Activated CD4-positive, alpha-beta T cell treated with anti-CD3 and anti-CD28 coated beads for 36 hours (primary cell): ENCODE results near the gene NMNAT2. TPM values are rescaled to one million over a fixed set of nuclear protein-coding genes. Genes with fewer than 3 reads are reported as not detected.

Experiments used
- ATAC-seq: fragments of 200-7000 bp; cut with Tn5 transposase; one replicate; pipeline ENCODE4 v1.10.0; 2021; ENCODE audit warnings: mild to moderate bottlenecking, moderate library complexity
- CTCF ChIA-PET: fragments of 350-600 bp; sonication (Branson Sonifier 250); formaldehyde crosslinking; loops from one replicate; lab custom pipeline; 2021; ENCODE audit warnings: antibody characterized with exemption; lab: Charles Lee
- POLR2A ChIA-PET: fragments of 350-600 bp; sonication (Branson Sonifier 250); formaldehyde crosslinking; loops from one replicate; lab custom pipeline; 2021; ENCODE audit warnings: antibody characterized with exemption, inconsistent platforms; lab: Charles Lee
- DNase-seq: peaks from one replicate; pipeline ENCODE4 v3.0.0-alpha.2; 2020
- H3K27ac Mint-ChIP-seq: one replicate; pipeline ENCODE4 v1.8.0; 2021; ENCODE audit warnings: mixed read lengths
- H3K27me3 Mint-ChIP-seq: one replicate; pipeline ENCODE4 v1.8.0; 2021; ENCODE audit warnings: mixed read lengths
- H3K36me3 Mint-ChIP-seq: one replicate; pipeline ENCODE4 v1.8.0; 2021; ENCODE audit warnings: low read depth, mixed read lengths
- H3K4me1 Mint-ChIP-seq: one replicate; pipeline ENCODE4 v1.8.0; 2021; ENCODE audit warnings: mixed read lengths
- H3K4me3 Mint-ChIP-seq: one replicate; pipeline ENCODE4 v1.8.0; 2021; ENCODE audit warnings: mild to moderate bottlenecking, moderate library complexity, mixed read lengths
- H3K9me3 Mint-ChIP-seq: one replicate; pipeline ENCODE4 v1.8.0; 2021; ENCODE audit warnings: low read depth, mixed read lengths
- intact Hi-C, 2 experiments: fragments of 100-400 bp; cut with DNase I in 1 of 2; cut with micrococcal nuclease in 1 of 2; formaldehyde crosslinking; loops; one replicate each; pipeline versions ENCODE4 v1.14.2 to v1.15.1; 2022 to 2024; cut with DNase I, micrococcal nuclease
- total RNA-seq, 2 experiments: library from RNA; stranded (reverse); gene quantifications; one replicate each; pipeline ENCODE4 v1.2.3, GENCODE V29; 2021

NMNAT2 gene
- total RNA-seq, 2 experiments from 2014 or later = not detected

GRCh38 chr1:183233113-183233512 lies 185.1 kb downstream of the NMNAT2 start:
- ATAC-seq (no peak), DNase-seq (no peak)
- Mint-ChIP-seq H3K27me3 (peaks cover 3% of the 10 kb centered on the region), H3K9me3 (no peaks in the 10 kb centered on the region), H3K4me3 (no peak overlapping the region), H3K4me1 (no peaks in the 10 kb centered on the region), H3K36me3 (no peaks in the 10 kb centered on the region), H3K27ac (no peak overlapping the region)
- CTCF ChIA-PET = no interaction called here
- intact Hi-C loops = loop anchor here in 1 of 2 experiments (10.0 kb wide), 1 partner anchor 268 kb away; no protein-coding TSS in a partner anchor
- POLR2A ChIA-PET = no interaction called here

GRCh38 chr1:183231545-183231944 lies 186.6 kb downstream of the NMNAT2 start:
- H3K27me3 Mint-ChIP-seq = peaks cover 3% of the 10 kb centered on the region
- CTCF ChIA-PET = interaction anchor here (0.6 to 1.4 kb wide), 2 partner anchors 73 to 99 kb away, joined by 3 read pairs; no protein-coding TSS in a partner anchor
- intact Hi-C loops = loop anchor here in 1 of 2 experiments (10.0 kb wide), 1 partner anchor 267 kb away; no protein-coding TSS in a partner anchor
- DNase-seq (no peak), ATAC-seq (no peak)
- no peak overlapping the region for H3K27ac Mint-ChIP-seq
- H3K36me3 Mint-ChIP-seq = no peaks in the 10 kb centered on the region
- H3K9me3 Mint-ChIP-seq = no peaks in the 10 kb centered on the region
- no peak overlapping the region for H3K4me3 Mint-ChIP-seq
- POLR2A ChIA-PET = no interaction called here
- H3K4me1 Mint-ChIP-seq = peaks cover 8% of the 10 kb centered on the region

- ATAC-seq (no peak), DNase-seq (no peak)
- ChIA-PET POLR2A (no interaction called here), CTCF (interaction anchor here (0.6 to 1.4 kb wide), 3 partner anchors 98 to 1819 kb away, joined by 3 read pairs; no protein-coding TSS in a partner anchor)
- no peaks in the 10 kb centered on the region for H3K9me3 Mint-ChIP-seq
- no peak overlapping the region for H3K27ac Mint-ChIP-seq
- H3K4me3 Mint-ChIP-seq = no peak overlapping the region
- H3K36me3 Mint-ChIP-seq = no peaks in the 10 kb centered on the region
- intact Hi-C loops = loop anchor here in 1 of 2 experiments (10.0 kb wide), 1 partner anchor 266 kb away; no protein-coding TSS in a partner anchor
- H3K4me1 Mint-ChIP-seq = peaks cover 8% of the 10 kb centered on the region
- H3K27me3 Mint-ChIP-seq = peaks cover 2% of the 10 kb centered on the region
Observed at GRCh38 chr1:183230413-183230812, 187.8 kb downstream of the NMNAT2 start.

GRCh38 chr1:183228347-183229220 lies 189.6 kb downstream of the NMNAT2 start:
- ChIA-PET CTCF (interaction anchor here (0.5 to 2.1 kb wide), 10 partner anchors 18 to 948 kb away, joined by 3 to 10 read pairs (median 4); no protein-coding TSS in a partner anchor), POLR2A (no interaction called here)
- no peaks in the 10 kb centered on the region for H3K36me3 Mint-ChIP-seq
- no peaks in the 10 kb centered on the region for H3K9me3 Mint-ChIP-seq
- H3K4me3 Mint-ChIP-seq = no peak overlapping the region
- H3K4me1 Mint-ChIP-seq = peaks cover 8% of the 10 kb centered on the region
- no peak for ATAC-seq
- intact Hi-C loops = no loop called here
- H3K27ac Mint-ChIP-seq = no peak overlapping the region
- no peaks in the 10 kb centered on the region for H3K27me3 Mint-ChIP-seq
- no peak for DNase-seq

- Mint-ChIP-seq H3K36me3 (no peaks in the 10 kb centered on the region), H3K27ac (no peak overlapping the region), H3K4me3 (no peak overlapping the region), H3K27me3 (no peaks in the 10 kb centered on the region), H3K9me3 (no peaks in the 10 kb centered on the region), H3K4me1 (peaks cover 8% of the 10 kb centered on the region)
- POLR2A ChIA-PET = no interaction called here
- DNase-seq (peak; percentile 66), ATAC-seq (peak; percentile 65)
- intact Hi-C loops = loop anchor here in 1 of 2 experiments (1.0 kb wide), 1 partner anchor 265 kb away; no protein-coding TSS in a partner anchor
- CTCF ChIA-PET = interaction anchor here (0.5 to 2.1 kb wide), 10 partner anchors 17 to 947 kb away, joined by 3 to 10 read pairs (median 4); no protein-coding TSS in a partner anchor
Observed at GRCh38 chr1:183227422-183228346, 190.5 kb downstream of the NMNAT2 start.

GRCh38 chr1:183226963-183227362 lies 191.2 kb downstream of the NMNAT2 start:
- CTCF ChIA-PET = interaction anchor here (2.1 kb wide), 1 partner anchor 262 kb away, joined by 8 read pairs; no protein-coding TSS in a partner anchor
- intact Hi-C loops = loop anchor here in 1 of 2 experiments (1.0 kb wide), 1 partner anchor 265 kb away; no protein-coding TSS in a partner anchor
- H3K9me3 Mint-ChIP-seq = no peaks in the 10 kb centered on the region
- H3K4me3 Mint-ChIP-seq = no peak overlapping the region
- ATAC-seq = peak; percentile 65
- peak; percentile 11 for DNase-seq
- no peaks in the 10 kb centered on the region for H3K27me3 Mint-ChIP-seq
- POLR2A ChIA-PET = no interaction called here
- H3K27ac Mint-ChIP-seq = no peak overlapping the region
- no peaks in the 10 kb centered on the region for H3K36me3 Mint-ChIP-seq
- peaks cover 8% of the 10 kb centered on the region for H3K4me1 Mint-ChIP-seq

GRCh38 chr1:183226361-183226760 lies 191.8 kb downstream of the NMNAT2 start:
- Mint-ChIP-seq H3K9me3 (no peaks in the 10 kb centered on the region), H3K36me3 (no peaks in the 10 kb centered on the region), H3K4me1 (peaks cover 8% of the 10 kb centered on the region), H3K27ac (no peak overlapping the region), H3K27me3 (no peaks in the 10 kb centered on the region), H3K4me3 (no peak overlapping the region)
- no peak for DNase-seq
- ChIA-PET CTCF (interaction anchor here (1.1 kb wide), 1 partner anchor 23 kb away, joined by 3 read pairs; no protein-coding TSS in a partner anchor), POLR2A (no interaction called here)
- intact Hi-C loops = no loop called here
- no peak for ATAC-seq

GRCh38 chr1:183223467-183223866 lies 194.7 kb downstream of the NMNAT2 start:
- POLR2A ChIA-PET = no interaction called here
- Mint-ChIP-seq H3K36me3 (no peaks in the 10 kb centered on the region), H3K4me1 (peaks cover 22% of the 10 kb centered on the region), H3K9me3 (no peaks in the 10 kb centered on the region), H3K4me3 (no peak overlapping the region), H3K27ac (no peak overlapping the region), H3K27me3 (no peaks in the 10 kb centered on the region)
- intact Hi-C loops = no loop called here
- DNase-seq (no peak), ATAC-seq (no peak)
- CTCF ChIA-PET = interaction anchor here (1.3 to 2.3 kb wide), 2 partner anchors 11 to 14 kb away, joined by 3 to 5 read pairs; no protein-coding TSS in a partner anchor

- Mint-ChIP-seq H3K27ac (no peak overlapping the region), H3K4me3 (no peak overlapping the region), H3K4me1 (peaks cover 22% of the 10 kb centered on the region), H3K27me3 (no peaks in the 10 kb centered on the region), H3K36me3 (no peaks in the 10 kb centered on the region), H3K9me3 (no peaks in the 10 kb centered on the region)
- DNase-seq (no peak), ATAC-seq (no peak)
- intact Hi-C loops = no loop called here
- ChIA-PET CTCF (interaction anchor here (2.3 kb wide), 1 partner anchor 13 kb away, joined by 5 read pairs; no protein-coding TSS in a partner anchor), POLR2A (no interaction called here)
Observed at GRCh38 chr1:183222909-183223308, 195.3 kb downstream of the NMNAT2 start.

- ChIA-PET POLR2A (no interaction called here), CTCF (interaction anchor here (0.6 kb wide), 1 partner anchor 1138 kb away, joined by 3 read pairs; no protein-coding TSS in a partner anchor)
Observed at GRCh38 chr1:183219616-183220009, 198.6 kb downstream of the NMNAT2 start.

More at GRCh38 chr1:183219616-183220009, 198.6 kb downstream of the NMNAT2 start:
- no peak for DNase-seq
- Mint-ChIP-seq H3K4me3 (no peak overlapping the region), H3K9me3 (no peaks in the 10 kb centered on the region), H3K27ac (peak overlapping the region; percentile 2), H3K4me1 (peaks cover 14% of the 10 kb centered on the region), H3K27me3 (no peaks in the 10 kb centered on the region), H3K36me3 (no peaks in the 10 kb centered on the region)
- intact Hi-C loops = no loop called here
- no peak for ATAC-seq
